NCI-H2081 (cell line): ENCODE data around the gene ISG15.

Experiments used
- DNase-seq, 2 experiments: peaks; one replicate each; lab custom pipeline; 2025; lab: John Stamatoyannopoulos, UW

ISG15 gene

GRCh38 chr1:1061682-1062345, 48.5 kb downstream of the ISG15 start:
- no peak for DNase-seq

GRCh38 chr1:1062348-1063163, 49.3 kb downstream of the ISG15 start:
- DNase-seq, result no peak

GRCh38 chr1:1063261-1063944, 50.1 kb downstream of the ISG15 start:
- no peak for DNase-seq
